Heart right ventricle (tissue), 16 donors: ENCODE data around the gene FLOT2. TPM values are rescaled to one million over a fixed set of nuclear protein-coding genes. Genes with fewer than 3 reads are reported as not detected.

Source experiments
- ATAC-seq, 8 donors: fragments of 200-7000 bp; cut with Tn5 transposase; one replicate each; pipeline ENCODE4 v1.9.1; 2020; ENCODE audit warnings: mild to moderate bottlenecking in 8 of 8, moderate library complexity in 8 of 8, moderate number of reproducible peaks in 1 of 8
- DNase-seq, 2 donors: peaks; one replicate each; pipeline ENCODE4 v3.0.0-alpha.2; 2020
- H3K27ac ChIP-seq, 10 donors: fragments of 200-600 bp; sonication (generic) in 2 of 10; one replicate each; pipeline versions ENCODE4 v1.5.0 to v1.8.0; 2020 to 2022; ENCODE audit warnings: mild to moderate bottlenecking in 3 of 10
- H3K27me3 ChIP-seq, 7 donors: fragments of 200-600 bp; one replicate each; pipeline ENCODE4 v1.8.0; 2021 to 2022; ENCODE audit warnings: mild to moderate bottlenecking in 2 of 7
- H3K36me3 ChIP-seq, 9 donors: fragments of 200-600 bp; sonication (generic) in 1 of 9; one replicate each; pipeline versions ENCODE4 v1.5.0 to v1.8.0; 2020 to 2022; ENCODE audit warnings: mild to moderate bottlenecking in 2 of 9
- H3K4me1 ChIP-seq, 9 donors: fragments of 200-600 bp; sonication (generic) in 1 of 9; one replicate each; pipeline versions ENCODE4 v1.5.0 to v1.8.0; 2020 to 2022; ENCODE audit warnings: mild to moderate bottlenecking in 4 of 9
- H3K4me3 ChIP-seq, 10 donors: fragments of 200-600 bp; sonication (generic) in 2 of 10; one replicate each; pipeline versions ENCODE4 v1.5.0 to v1.8.0; 2020 to 2022; ENCODE audit warnings: mild to moderate bottlenecking in 7 of 10, moderate library complexity in 2 of 10
- H3K9me3 ChIP-seq, 11 donors: fragments of 200-600 bp in 10 of 11; sonication (generic) in 2 of 11; one replicate each; pipeline versions ENCODE4 v1.5.0 to v1.8.0; 2013 to 2022; ENCODE audit warnings: mild to moderate bottlenecking in 2 of 11, control low read depth in 1 of 11, moderate library complexity in 1 of 11
- CTCF ChIP-seq, 9 donors: fragments of 200-600 bp; sonication (generic) in 2 of 9; IDR thresholded peaks; one replicate each; pipeline versions ENCODE4 v1.5.0 to v1.8.0; 2021 to 2022; ENCODE audit warnings: antibody characterized with exemption in 9 of 9, mild to moderate bottlenecking in 5 of 9, moderate library complexity in 1 of 9
- WGBS, 2 donors: extraction: QIAGEN DNeasy Blood & Tissue Kit; methylation state at CpG; one replicate each; pipeline ENCODE4 v1.1.7; 2013; ENCODE audit warnings: inconsistent platforms in 1 of 2; 5-methylcytosine and 5-hydroxymethylcytosine counted together
- intact Hi-C, 10 donors: fragments of 100-400 bp; cut with DNase I; formaldehyde crosslinking; loops; one replicate each; pipeline versions ENCODE4 v1.11.1 to v1.14.2; 2022
- polyA plus RNA-seq, 2 donors: library from polyadenylated mRNA; stranded (reverse); fragments of 200-250 nt; gene quantifications; one replicate each; pipeline ENCODE4 v1.2.3, GENCODE V29; 2013
- total RNA-seq, 10 donors: library from RNA; stranded (reverse); fragmentation: NEBNext Ultra II Directional in 3 of 10; extraction: Animal tissue kit (Norgen Biotek cat#: 25700) in 3 of 10; gene quantifications; one replicate each; pipeline versions ENCODE4 v1.2.1 to v1.2.4, GENCODE V29; 2021 to 2023
- donor health status: Arrhythmogenic right ventricular cardiomyopathy.
- donor health status: ischemic (EF 13 %, LVEDD 7.1; RV severe dilation, severe dysfunction).
- donor health status: healthy with polysubstance abuse.
- donor health status: DM: no; HTN: yes; CAD: no.
- donor health status: DM: no; HTN: no; CAD: no.
- donor health status: ischemic (EF 25% LVEDD 6.9; RV normal size, moderate dysfunction).
- donor health status: ischemic (EF 25% LVEDD 5.7; RV mildly dilated, moderate dysfunction).
- donor health status: healthy.
- donor health status: DM: yes; HTN: yes; CAD: no.
- donor health status: Ischemic cardiomyopathy.
- donor health status: ischemic (EF 35%, LVEDD 5.7; RV mildly dilated, moderate dysfunction).
- donor health status: nonischemic (EF 11% LVEDD 7.7; RV severe dilation, severe dysfunction).
- donor health status: DM: yes; HTN: yes; CAD: no.
- donor health status: PGD.
- donor health status: ischemic (EF 29% LVEDD 5.4; RV normal size, mild dysfunction).
- donor health status: nonischemic (EF 23%, LVEDD 6.1; RV moderate dilation, normal function).

Gene FLOT2
- total and polyA plus RNA-seq, 12 donors = 38.3 to 159 (median 88.8) TPM

GRCh38 chr17:28846231-28846630 lies 51.3 kb downstream of the FLOT2 start:
- no peaks in the 10 kb centered on the region for H3K9me3 ChIP-seq
- H3K4me3 ChIP-seq = no peak overlapping the region
- 94 to 95% methylated on average over 10 of the region's 10 CpGs for WGBS, 2 donors
- peaks cover 0 to 13% (median 9%) of the 10 kb centered on the region in 9 donors for H3K4me1 ChIP-seq
- H3K27ac ChIP-seq = no peak overlapping the region
- H3K36me3 ChIP-seq = no peaks in the 10 kb centered on the region
- ATAC-seq (no peak), DNase-seq (no peak)
- intact Hi-C loops = loop anchor here in 4 of 10 donors (10.0 kb wide), 2 partner anchors 81 to 99 kb away; no protein-coding TSS in a partner anchor
- no peak for TF ChIP-seq CTCF (IDR thresholded peaks at IDR 0.05)
- no peaks in the 10 kb centered on the region for H3K27me3 ChIP-seq

GRCh38 chr17:28843816-28844148 lies 53.8 kb downstream of the FLOT2 start:
- H3K36me3 ChIP-seq = peaks cover 0 to 8% (median 0%) of the 10 kb centered on the region in 9 donors
- 89 to 92% methylated on average over 6 of the region's 6 CpGs for WGBS, 2 donors
- ATAC-seq (no peak), DNase-seq (no peak)
- H3K27me3 ChIP-seq = no peaks in the 10 kb centered on the region
- no peak for TF ChIP-seq CTCF (IDR thresholded peaks at IDR 0.05)
- intact Hi-C loops = loop anchor here in 4 of 10 donors (5.0 to 10.0 kb wide), 3 partner anchors 79 to 101 kb away; no protein-coding TSS in a partner anchor
- H3K27ac ChIP-seq = no peak overlapping the region
- no peaks in the 10 kb centered on the region for H3K9me3 ChIP-seq
- H3K4me1 ChIP-seq = peaks cover 0 to 33% (median 15%) of the 10 kb centered on the region in 9 donors
- no peak overlapping the region for H3K4me3 ChIP-seq

GRCh38 chr17:28842282-28843012 lies 55.1 kb downstream of the FLOT2 start, which contains the start of gene FAM222B:
FAM222B (minus strand) TSS chr17:28842790; CDS start chr17:28766667, 76,123 bp downstream.
- peak; percentile 83 to 89 for DNase-seq
- peak; percentile 99 to 100 (median 100) for ATAC-seq
- H3K36me3 ChIP-seq = peaks cover 0 to 8% (median 0%) of the 10 kb centered on the region in 9 donors
- H3K4me3 ChIP-seq = peak within 1 kb of the TSS; percentile 72 to 96 (median 82)
- TF ChIP-seq CTCF (IDR thresholded peaks at IDR 0.05) = peak in 1 of 9 donors; percentile 19
- H3K27me3 ChIP-seq = no peaks in the 10 kb centered on the region
- H3K9me3 ChIP-seq = no peaks in the 10 kb centered on the region
- H3K27ac ChIP-seq = peak within 1 kb of the TSS; percentile 57 to 91 (median 86)
- peaks cover 0 to 33% (median 15%) of the 10 kb centered on the region in 9 donors for H3K4me1 ChIP-seq
- intact Hi-C loops = loop anchor here in 4 of 10 donors (5.0 to 10.0 kb wide), 3 partner anchors 78 to 102 kb away; no protein-coding TSS in a partner anchor
- WGBS, 2 donors = 0% methylated on average over 44 of the region's 44 CpGs

- WGBS, 2 donors = 2 to 4% methylated on average over 6 of the region's 6 CpGs
- Histone ChIP-seq H3K27ac (peak overlapping the region in 9 of 10 donors; percentile 78 to 91 (median 88)), H3K4me1 (peaks cover 0 to 33% (median 15%) of the 10 kb centered on the region in 9 donors), H3K4me3 (peak overlapping the region; percentile 72 to 96 (median 82)), H3K9me3 (no peaks in the 10 kb centered on the region), H3K36me3 (peaks cover 0 to 8% (median 0%) of the 10 kb centered on the region in 9 donors), H3K27me3 (no peaks in the 10 kb centered on the region)
- intact Hi-C loops = loop anchor here in 4 of 10 donors (5.0 to 10.0 kb wide), 3 partner anchors 77 to 103 kb away; no protein-coding TSS in a partner anchor
- ATAC-seq = peak in 2 of 8 donors; percentile 2 to 3
- DNase-seq = no peak
- no peak for TF ChIP-seq CTCF (IDR thresholded peaks at IDR 0.05)
These were observed 55.6 kb downstream of the FLOT2 start for GRCh38 chr17:28841901-28842281.
